ENCODE results near the gene CLASP1. TPM values are rescaled to one million over a fixed set of nuclear protein-coding genes. Genes with fewer than 3 reads are reported as not detected.

The CLASP1 gene
- total and polyA plus RNA-seq, 2 of the 8 experiments (the other 6 are each of a cell fraction or from before 2014, with no cell fraction given) = 7.3 to 53.9 TPM

DNA sequence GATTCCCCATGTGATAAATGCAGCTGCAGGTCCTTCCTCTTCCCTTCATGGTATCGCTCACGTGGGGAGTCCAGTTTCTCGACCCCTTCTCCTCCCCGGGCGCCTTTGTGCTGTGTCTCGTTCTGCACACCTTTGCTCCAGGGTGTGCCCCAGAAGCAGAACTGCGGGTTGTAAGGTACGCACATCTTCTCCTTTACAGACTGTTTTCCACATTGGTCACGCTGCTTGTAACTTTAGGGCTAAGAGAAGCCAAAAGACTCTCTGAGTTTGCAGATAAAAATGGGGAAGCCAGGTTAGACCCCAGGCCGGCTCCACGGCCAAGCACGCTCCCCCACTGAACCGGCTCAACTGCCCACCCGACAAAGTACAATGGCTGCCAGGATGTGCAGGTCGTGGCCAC is 318.3 kb downstream of the CLASP1 start:
- H3K4ac ChIP-seq (replicated peaks; ENCODE audit: insufficient read length, low read depth, low read length) = no peak overlapping the region
- no peak overlapping the region for H2BK15ac ChIP-seq (ENCODE audit: low read length)
- 89% methylated on average over 15 of the region's 15 CpGs; no CpG with 5 or more reads in 1 of the 2 experiments for WGBS, 2 experiments (ENCODE audit: extremely low coverage in 1 of 2, insufficient coverage in 1 of 2, insufficient read length in 1 of 2, insufficient replicate concordance in 2 of 2, low coverage in 1 of 2, low lambda C conversion rate in 2 of 2, missing lambda C conversion rate in 1 of 2)
- H3K79me2 ChIP-seq (ENCODE audit: control insufficient read depth in 1 of 2, insufficient read depth in 2 of 2, low read length in 2 of 2) = no peaks in the 10 kb centered on the region
- FAIRE-seq (no peak), DNase-seq (ENCODE audit: low read depth in 1 of 2, low spot score in 2 of 2) (no peak)
- H3K23me2 ChIP-seq (ENCODE audit: low read depth, low read length) = no peaks in the 10 kb centered on the region
- no peak overlapping the region for H4K91ac ChIP-seq (replicated peaks; ENCODE audit: insufficient read length, low read length)
- no peak overlapping the region for H2AK5ac ChIP-seq (ENCODE audit: low read depth, low read length)
- no peak overlapping the region for H4K8ac ChIP-seq (ENCODE audit: extremely low read depth, insufficient read depth, low read length)
- H3K4me1 ChIP-seq (replicated peaks in 1 of 4; ENCODE audit: control insufficient read depth in 3 of 4, insufficient read depth in 4 of 4, low read length in 3 of 4) = peaks cover 0 to 11% (median 6%) of the 10 kb centered on the region in 4 experiments; a peak in 4 of 7 replicates
- H3K27me3 ChIP-seq (replicated peaks in 1 of 4; ENCODE audit: control insufficient read depth in 3 of 4, extremely low read depth in 1 of 4, insufficient read depth in 3 of 4, low read length in 3 of 4) = no peaks in the 10 kb centered on the region
- H3K9me3 ChIP-seq (ENCODE audit: insufficient read depth in 2 of 2, low read depth in 1 of 2, low read length in 1 of 2) = no peaks in the 10 kb centered on the region
- no peak overlapping the region for H2BK120ac ChIP-seq (replicated peaks; ENCODE audit: low read depth, low read length)
- CTCF ChIA-PET (ENCODE audit: partially characterized antibody) = interaction anchor here (0.7 to 1.2 kb wide), 2 partner anchors 9 to 245 kb away, joined by 3 to 4 read pairs; no protein-coding TSS in a partner anchor
- H3K56ac ChIP-seq (replicated peaks; ENCODE audit: insufficient read length, low read depth, low read length) = no peak overlapping the region
- H3K79me1 ChIP-seq (ENCODE audit: low read depth, low read length) = no peaks in the 10 kb centered on the region
- H3K18ac ChIP-seq (ENCODE audit: extremely low read depth, low read length) = no peak overlapping the region; the same call in 1 of the 2 replicates
- no peak overlapping the region for H2BK20ac ChIP-seq (ENCODE audit: low read length)
- no peak overlapping the region for H2BK12ac ChIP-seq (ENCODE audit: low read depth, low read length)
- no peak overlapping the region for H3K27ac ChIP-seq (ENCODE audit: low read depth, low read length)
- H3K4me2 ChIP-seq (ENCODE audit: insufficient read depth in 1 of 2, low read depth in 2 of 2, low read length in 2 of 2) = no peak overlapping the region
- POLR2A ChIA-PET (ENCODE audit: partially characterized antibody) = no interaction called here
- H4K5ac ChIP-seq (ENCODE audit: insufficient read length, low read depth, low read length) = no peak overlapping the region
- no peak overlapping the region for H2AFZ ChIP-seq (ENCODE audit: low read length)
- H3K4me3 ChIP-seq (ENCODE audit: extremely low read depth in 1 of 4, insufficient read depth in 2 of 4, low read depth in 3 of 4, low read length in 4 of 4) = no peak overlapping the region
- no peaks in the 10 kb centered on the region for H4K20me1 ChIP-seq (replicated peaks in 1 of 2; ENCODE audit: control insufficient read depth in 1 of 2, insufficient read depth in 2 of 2, low read length in 2 of 2)
- no peak overlapping the region for H3K14ac ChIP-seq (ENCODE audit: insufficient read length)
- H2BK5ac ChIP-seq (ENCODE audit: low read depth, low read length) = no peak overlapping the region
- no peak overlapping the region for H3K23ac ChIP-seq (ENCODE audit: insufficient read length)
- H3K36me3 ChIP-seq (ENCODE audit: control insufficient read depth in 2 of 4, insufficient read depth in 4 of 4, low read length in 3 of 4) = no peaks in the 10 kb centered on the region
- H3K9ac ChIP-seq (replicated peaks in 1 of 4; ENCODE audit: extremely low read depth in 1 of 4, low read depth in 3 of 4, low read length in 3 of 4) = no peak overlapping the region
- TF ChIP-seq SRF (IDR thresholded peaks at IDR 0.05; ENCODE audit: low read depth, low read length) (no peak), CTBP2 (IDR thresholded peaks at IDR 0.05; ENCODE audit: borderline replicate concordance, insufficient read depth, insufficient read length, low read length) (no peak), SUZ12 (IDR thresholded peaks at IDR 0.05; ENCODE audit: low read length) (no peak), TAF1 (IDR thresholded peaks at IDR 0.05; ENCODE audit: low read depth, low read length) (no peak), GTF2F1 (IDR thresholded peaks at IDR 0.05; ENCODE audit: borderline replicate concordance, low read depth, low read length) (no peak), TEAD4 (IDR thresholded peaks at IDR 0.05; ENCODE audit: low read depth, low read length) (no peak), FOSL1 (IDR thresholded peaks at IDR 0.05; ENCODE audit: insufficient read depth, low read depth, low read length) (no peak), JUN (IDR thresholded peaks at IDR 0.05; ENCODE audit: low read depth, low read length) (no peak), KDM4A (IDR thresholded peaks at IDR 0.05; ENCODE audit: low read depth, low read length, severe bottlenecking) (no peak), EGR1 (IDR thresholded peaks at IDR 0.05; ENCODE audit: borderline replicate concordance, low read depth, low read length) (no peak), BACH1 (IDR thresholded peaks at IDR 0.05; ENCODE audit: low read length) (no peak), NRF1 (IDR thresholded peaks at IDR 0.05; ENCODE audit: low read depth, low read length) (no peak)
- TF ChIP-seq, protein P1, sequence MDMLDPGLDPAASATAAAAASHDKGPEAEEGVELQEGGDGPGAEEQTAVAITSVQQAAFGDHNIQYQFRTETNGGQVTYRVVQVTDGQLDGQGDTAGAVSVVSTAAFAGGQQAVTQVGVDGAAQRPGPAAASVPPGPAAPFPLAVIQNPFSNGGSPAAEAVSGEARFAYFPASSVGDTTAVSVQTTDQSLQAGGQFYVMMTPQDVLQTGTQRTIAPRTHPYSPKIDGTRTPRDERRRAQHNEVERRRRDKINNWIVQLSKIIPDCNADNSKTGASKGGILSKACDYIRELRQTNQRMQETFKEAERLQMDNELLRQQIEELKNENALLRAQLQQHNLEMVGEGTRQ (IDR thresholded peaks at IDR 0.05; ENCODE audit: low read length) = no peak

Data from H1 (cell line).